HG03565 (cell line): ENCODE measurements around the gene HOXB1.
"Not testable (repeated sequence)": the region's sequence is repeated elsewhere in the genome, so short reads cannot be mapped to it uniquely, and the experiment has no call there.

ENCODE experiments used
- ATAC-seq: cut with Tn5 transposase; IDR thresholded peaks from one replicate; pipeline ENCODE4 v1.9.1; 2021; ENCODE audit warnings: mild to moderate bottlenecking, moderate library complexity; ENCODE audit not compliant: unreplicated experiment

The HOXB1 gene

GRCh38 chr17:48499735-48500434 lies 30.9 kb downstream of the HOXB1 start:
- no peak for ATAC-seq

- ATAC-seq = no peak
These were observed 31.6 kb downstream of the HOXB1 start for GRCh38 chr17:48499248-48499647.

GRCh38 chr17:48498164-48498850 lies 32.5 kb downstream of the HOXB1 start:
- no peak for ATAC-seq

- no peak for ATAC-seq
These were observed 33.7 kb downstream of the HOXB1 start for GRCh38 chr17:48497103-48497502.

GRCh38 chr17:48494335-48494734 lies 36.5 kb downstream of the HOXB1 start:
- ATAC-seq = no peak

GRCh38 chr17:48492401-48493298 lies 38.2 kb downstream of the HOXB1 start:
- ATAC-seq = no peak

- ATAC-seq = no peak
These were observed 39.1 kb downstream of the HOXB1 start for GRCh38 chr17:48491527-48492273.

GRCh38 chr17:48490451-48490892 lies 40.3 kb downstream of the HOXB1 start:
- no peak for ATAC-seq

- ATAC-seq = no peak
These were observed 41.0 kb downstream of the HOXB1 start for GRCh38 chr17:48489781-48490180.

GRCh38 chr17:48488548-48489106 lies 42.2 kb downstream of the HOXB1 start:
- no peak for ATAC-seq

- no peak for ATAC-seq
These were observed 43.6 kb downstream of the HOXB1 start for GRCh38 chr17:48487221-48487620.

GRCh38 chr17:48486557-48486956 lies 44.3 kb downstream of the HOXB1 start:
- no peak for ATAC-seq

GRCh38 chr17:48484850-48485249 lies 46.0 kb downstream of the HOXB1 start:
- no peak for ATAC-seq

- ATAC-seq = no peak
These were observed 46.6 kb downstream of the HOXB1 start for GRCh38 chr17:48484256-48484655.

GRCh38 chr17:48483471-48484131 lies 47.2 kb downstream of the HOXB1 start:
- no peak for ATAC-seq

GRCh38 chr17:48483004-48483403 lies 47.8 kb downstream of the HOXB1 start:
- no peak for ATAC-seq

GRCh38 chr17:48482301-48482700 lies 48.5 kb downstream of the HOXB1 start:
- ATAC-seq = not testable (repeated sequence)

- ATAC-seq = no peak
These were observed 51.8 kb downstream of the HOXB1 start for GRCh38 chr17:48479014-48479402.
